ENCODE measurements around the gene HSDL2. TPM values are rescaled to one million over a fixed set of nuclear protein-coding genes. Genes with fewer than 3 reads are reported as not detected.

Gene HSDL2
- total and polyA plus RNA-seq, 2 of the 4 experiments (the other 2 are of a cell fraction), result 17.7 to 65.8 TPM

- no peaks in the 10 kb centered on the region for H3K9me3 ChIP-seq (ENCODE audit: control insufficient read depth, insufficient read depth, low read length)
- H3K27ac ChIP-seq (ENCODE audit: insufficient read depth, low read length), result no peak overlapping the region
- no peak overlapping the region for H2AFZ ChIP-seq (replicated peaks; ENCODE audit: low read length, poor library complexity)
- no peak overlapping the region for H3K9ac ChIP-seq (ENCODE audit: low read depth, low read length)
- H2BK5ac ChIP-seq (ENCODE audit: low read depth, low read length, poor library complexity, severe bottlenecking), result no peak overlapping the region
- H2AK5ac ChIP-seq (ENCODE audit: low read depth, low read length), result no peak overlapping the region
- H3K14ac ChIP-seq (replicated peaks; ENCODE audit: low read depth, low read length), result no peak overlapping the region
- no peak overlapping the region for H4K91ac ChIP-seq (ENCODE audit: insufficient read depth, low read depth, low read length)
- ATAC-seq (ENCODE audit: low read depth), result no peak
- TF ChIP-seq, protein P1, sequence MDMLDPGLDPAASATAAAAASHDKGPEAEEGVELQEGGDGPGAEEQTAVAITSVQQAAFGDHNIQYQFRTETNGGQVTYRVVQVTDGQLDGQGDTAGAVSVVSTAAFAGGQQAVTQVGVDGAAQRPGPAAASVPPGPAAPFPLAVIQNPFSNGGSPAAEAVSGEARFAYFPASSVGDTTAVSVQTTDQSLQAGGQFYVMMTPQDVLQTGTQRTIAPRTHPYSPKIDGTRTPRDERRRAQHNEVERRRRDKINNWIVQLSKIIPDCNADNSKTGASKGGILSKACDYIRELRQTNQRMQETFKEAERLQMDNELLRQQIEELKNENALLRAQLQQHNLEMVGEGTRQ (IDR thresholded peaks at IDR 0.05; ENCODE audit: low read depth, low read length), result no peak
- TF ChIP-seq RFX5 (IDR thresholded peaks at IDR 0.05; ENCODE audit: low read depth, low read length) (no peak), MXI1 (IDR thresholded peaks at IDR 0.05; ENCODE audit: borderline replicate concordance, low read depth, low read length) (no peak), CHD1 (IDR thresholded peaks at IDR 0.05; ENCODE audit: low read depth, low read length) (no peak), FOS (IDR thresholded peaks at IDR 0.05; ENCODE audit: low read depth, low read length) (no peak), RAD21 (IDR thresholded peaks at IDR 0.05; ENCODE audit: low read length) (no peak), NFE2L2 (IDR thresholded peaks at IDR 0.05; ENCODE audit: low read depth, low read length) (no peak), MAFK (IDR thresholded peaks at IDR 0.05; ENCODE audit: low read depth, low read length) (no peak), MAZ (IDR thresholded peaks at IDR 0.05; ENCODE audit: borderline replicate concordance, low read depth, low read length) (no peak), ELK1 (IDR thresholded peaks at IDR 0.05; ENCODE audit: borderline replicate concordance, low read depth, low read length) (no peak), BHLHE40 (IDR thresholded peaks at IDR 0.05; ENCODE audit: low read depth, low read length) (no peak), SMC3 (IDR thresholded peaks at IDR 0.05; ENCODE audit: low read depth, low read length) (no peak), RCOR1 (IDR thresholded peaks at IDR 0.05; ENCODE audit: insufficient replicate concordance, low read length) (no peak), POLR2A (IDR thresholded peaks at IDR 0.05; ENCODE audit: low read depth, low read length) (no peak), CEBPB (IDR thresholded peaks at IDR 0.05; ENCODE audit: low read depth, low read length) (no peak)
- TF ChIP-seq, protein P2, sequence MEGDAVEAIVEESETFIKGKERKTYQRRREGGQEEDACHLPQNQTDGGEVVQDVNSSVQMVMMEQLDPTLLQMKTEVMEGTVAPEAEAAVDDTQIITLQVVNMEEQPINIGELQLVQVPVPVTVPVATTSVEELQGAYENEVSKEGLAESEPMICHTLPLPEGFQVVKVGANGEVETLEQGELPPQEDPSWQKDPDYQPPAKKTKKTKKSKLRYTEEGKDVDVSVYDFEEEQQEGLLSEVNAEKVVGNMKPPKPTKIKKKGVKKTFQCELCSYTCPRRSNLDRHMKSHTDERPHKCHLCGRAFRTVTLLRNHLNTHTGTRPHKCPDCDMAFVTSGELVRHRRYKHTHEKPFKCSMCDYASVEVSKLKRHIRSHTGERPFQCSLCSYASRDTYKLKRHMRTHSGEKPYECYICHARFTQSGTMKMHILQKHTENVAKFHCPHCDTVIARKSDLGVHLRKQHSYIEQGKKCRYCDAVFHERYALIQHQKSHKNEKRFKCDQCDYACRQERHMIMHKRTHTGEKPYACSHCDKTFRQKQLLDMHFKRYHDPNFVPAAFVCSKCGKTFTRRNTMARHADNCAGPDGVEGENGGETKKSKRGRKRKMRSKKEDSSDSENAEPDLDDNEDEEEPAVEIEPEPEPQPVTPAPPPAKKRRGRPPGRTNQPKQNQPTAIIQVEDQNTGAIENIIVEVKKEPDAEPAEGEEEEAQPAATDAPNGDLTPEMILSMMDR (conservative IDR thresholded peaks at IDR 0.05; ENCODE audit: low read depth, low read length), result no peak
- intact Hi-C loops (cut with micrococcal nuclease) (no loop called here), in situ Hi-C loops (cut with MboI; ENCODE audit: low sequenced_read_pairs) (no loop called here), dilution Hi-C loops (cut with HindIII; ENCODE audit: low sequenced_read_pairs, unreplicated experiment) (no loop called here)
- H2AK9ac ChIP-seq (replicated peaks; ENCODE audit: low read depth, low read length, poor library complexity), result no peak overlapping the region
- ChIA-PET CTCF (no interaction called here), POLR2A (ENCODE audit: unreplicated experiment) (no interaction called here)
- peaks cover 5% of the 10 kb centered on the region for H3K9me1 ChIP-seq (ENCODE audit: insufficient read depth, low read length)
- no peak overlapping the region for H2BK20ac ChIP-seq (ENCODE audit: low read depth, low read length)
- no peak overlapping the region for H3K23ac ChIP-seq (ENCODE audit: low read depth, low read length)
- BruUV-seq (replicated peaks), result no TSS peak
- H3K36me3 ChIP-seq (ENCODE audit: control insufficient read depth, insufficient read depth, low read length), result peaks cover 7% of the 10 kb centered on the region
- H3K56ac ChIP-seq (ENCODE audit: extremely low read depth, insufficient read depth, low read length), result no peak overlapping the region
- no peak overlapping the region for H2BK15ac ChIP-seq (ENCODE audit: low read depth, low read length)
- H3K4ac ChIP-seq (ENCODE audit: low read depth, low read length), result no peak overlapping the region; the same call in 1 of the 2 replicates
- no CpG with 5 or more reads among the region's 2 CpGs for WGBS, 2 experiments (ENCODE audit: extremely low coverage in 2 of 2, insufficient read length in 1 of 2)
- no peak overlapping the region for H3K4me3 ChIP-seq (ENCODE audit: insufficient read depth, low read depth, low read length)
- no peak overlapping the region for H3K4me2 ChIP-seq (ENCODE audit: low read depth, low read length)
- H4K20me1 ChIP-seq (ENCODE audit: insufficient read depth, low read length), result no peaks in the 10 kb centered on the region
- H3K4me1 ChIP-seq (ENCODE audit: control insufficient read depth, insufficient read depth, low read length), result peaks cover 4% of the 10 kb centered on the region
- H2BK120ac ChIP-seq (ENCODE audit: low read depth, low read length), result no peak overlapping the region
- 0 out of 4 replicates have a peak, but pooled peaks cover 0 to 8% of the 10 kb centered on the region in 2 experiments for H3K79me1 ChIP-seq (ENCODE audit: low read depth in 1 of 2, low read length in 2 of 2)
- no peak for DNase-seq
- H3K18ac ChIP-seq (ENCODE audit: low read depth, low read length), result no peak overlapping the region
- no peak overlapping the region for H4K5ac ChIP-seq (ENCODE audit: low read depth, low read length)
- no peak overlapping the region for H4K8ac ChIP-seq (ENCODE audit: low read depth in 2 of 2, low read length in 2 of 2)
- no peaks in the 10 kb centered on the region for H3K27me3 ChIP-seq (ENCODE audit: control insufficient read depth, insufficient read depth, low read length)
Measured at GRCh38 chr9:112420208-112420607, 40.3 kb downstream of the HSDL2 start.
